HCT116 (cell line): ENCODE data around the gene HMX1. TPM values are rescaled to one million over a fixed set of nuclear protein-coding genes. Genes with fewer than 3 reads are reported as not detected.

ENCODE experiments used
- ATAC-seq: fragments of 200-7000 bp; cut with Tn5 transposase; 2 replicates; pipeline ENCODE4 v1.9.1; 2020; ENCODE audit warnings: mild to moderate bottlenecking, moderate library complexity
- BruUV-seq: library from RNA; stranded (reverse); fragments of 400-500 nt; replicated peaks from 2 replicates; lab custom pipeline; 2021; lab: Mats Ljungman, UMichigan
- CTCF ChIA-PET: fragments of 300-600 bp; sonication (Branson Sonifier 250); formaldehyde crosslinking; loops from one replicate; lab custom pipeline; 2021; ENCODE audit warnings: antibody characterized with exemption; lab: Charles Lee
- POLR2A ChIA-PET: fragments of 300-600, 350-600 bp; sonication (Branson Sonifier 250); formaldehyde crosslinking; loops from one replicate; lab custom pipeline; 2021; ENCODE audit warnings: antibody characterized with exemption; lab: Charles Lee
- RAD21 ChIA-PET, 2 experiments: fragments of 300-600 bp; sonication (Branson Sonifier 250); formaldehyde crosslinking; loops; one replicate each; lab custom pipeline; 2023; ENCODE audit warnings: low total read pairs in 2 of 2; ENCODE audit not compliant: uncharacterized antibody in 2 of 2, unreplicated experiment in 2 of 2, low non-redundant PET in 1 of 2; lab: Charles Lee
- DNase-seq: peaks from one replicate; pipeline ENCODE4 v3.0.0-alpha.2; 2010; ENCODE audit warnings: low read depth, low spot score
- H2AFZ ChIP-seq: fragments of 200-600 bp; shearing (Covaris generic), sonication (generic); 2 replicates; pipeline ENCODE4 v1.6.1; 2017; ENCODE audit warnings: low read depth, mixed run types, mixed read lengths, antibody characterized with exemption, low read length; ENCODE audit not compliant: poor library complexity, severe bottlenecking
- H3K27ac ChIP-seq: 2 replicates; pipeline ENCODE4 v1.5.1; 2012; ENCODE audit warnings: low read depth, low read length
- H3K27me3 ChIP-seq: fragments of 200-600 bp; sonication (generic); 2 replicates; pipeline ENCODE4 v1.6.1; 2016; ENCODE audit warnings: mixed run types, low read length, mixed read lengths; ENCODE audit not compliant: insufficient read depth
- H3K36me3 ChIP-seq, 2 experiments: fragments of 200-500 bp in 1 of 2; fragments of 200-600 bp in 1 of 2; sonication (Bioruptor generic) in 1 of 2; sonication (generic) in 1 of 2; 2 replicates each; pipeline versions ENCODE4 v1.5.1 to v1.6.1; 2014 to 2016; ENCODE audit warnings: low read length in 2 of 2, inconsistent platforms in 1 of 2, mixed read lengths in 1 of 2, mixed run types in 1 of 2; ENCODE audit not compliant: insufficient read depth in 2 of 2, control insufficient read depth in 1 of 2
- H3K4me1 ChIP-seq, 2 experiments: fragments of 200-600 bp in 1 of 2; sonication (generic) in 1 of 2; 2 replicates each; pipeline versions ENCODE4 v1.5.1 to v1.6.1; 2012 to 2017; ENCODE audit warnings: low read length in 2 of 2, inconsistent platforms in 1 of 2, mild to moderate bottlenecking in 1 of 2, mixed read lengths in 1 of 2, mixed run types in 1 of 2, moderate library complexity in 1 of 2; ENCODE audit not compliant: insufficient read depth in 2 of 2, control insufficient read depth in 1 of 2
- H3K4me2 ChIP-seq: fragments of 200-600 bp; sonication (generic); 2 replicates; pipeline ENCODE4 v1.6.1; 2017; ENCODE audit warnings: mixed run types, low read length, mixed read lengths
- H3K4me3 ChIP-seq, 2 experiments: fragments of 200-600 bp in 1 of 2; sonication (generic) in 1 of 2; replicated peaks in 1 of 2; 2 replicates each; pipeline ENCODE4 v1.5.1; 2011 to 2016; ENCODE audit warnings: low read length in 2 of 2, control low read depth in 1 of 2, low read depth in 1 of 2, mild to moderate bottlenecking in 1 of 2, mixed read lengths in 1 of 2, mixed run types in 1 of 2
- H3K79me2 ChIP-seq: fragments of 200-600 bp; sonication (generic); 2 replicates; pipeline ENCODE4 v1.6.1; 2017; ENCODE audit warnings: mild to moderate bottlenecking, mixed run types, low read length, moderate library complexity, mixed read lengths; ENCODE audit not compliant: insufficient read depth
- H3K9ac ChIP-seq: fragments of 200-600 bp; sonication (generic); 2 replicates; pipeline ENCODE4 v1.6.1; 2016; ENCODE audit warnings: low read length, mixed read lengths
- H3K9me2 ChIP-seq: fragments of 200-600 bp; sonication (generic), shearing (Covaris generic); 2 replicates; pipeline ENCODE4 v1.6.1; 2017; ENCODE audit warnings: mixed run types, mild to moderate bottlenecking, moderate library complexity; ENCODE audit not compliant: insufficient read depth
- H3K9me3 ChIP-seq, 2 experiments: fragments of 200-500 bp in 1 of 2; fragments of 200-600 bp in 1 of 2; sonication (Bioruptor generic) in 1 of 2; sonication (generic) in 1 of 2; 2 replicates each; pipeline ENCODE4 v1.6.1; 2014 to 2017; ENCODE audit warnings: low read length in 2 of 2, mixed read lengths in 2 of 2, inconsistent platforms in 1 of 2, low read depth in 1 of 2, mild to moderate bottlenecking in 1 of 2, mixed run types in 1 of 2, moderate library complexity in 1 of 2; ENCODE audit not compliant: control insufficient read depth in 1 of 2, insufficient read depth in 1 of 2
- H4K20me1 ChIP-seq: fragments of 200-600 bp; sonication (generic), shearing (Covaris generic); 2 replicates; pipeline ENCODE4 v1.6.1; 2017; ENCODE audit warnings: mixed run types, mild to moderate bottlenecking, moderate library complexity; ENCODE audit not compliant: insufficient read depth
- EZH2phosphoT487 ChIP-seq: fragments of 200-600 bp; IDR thresholded peaks from 2 replicates; pipeline ENCODE4 v1.6.1; 2018; ENCODE audit warnings: antibody characterized with exemption, borderline replicate concordance
- JUND ChIP-seq: IDR thresholded peaks from 2 replicates; pipeline ENCODE4 v1.6.1; 2012
- POLR2A ChIP-seq: IDR thresholded peaks from 2 replicates; pipeline ENCODE4 v1.7.0; 2011; ENCODE audit warnings: borderline replicate concordance; ENCODE audit not compliant: insufficient read depth, insufficient read length; ENCODE audit errors: extremely low read depth
- SIN3A ChIP-seq: IDR thresholded peaks from 2 replicates; pipeline ENCODE4 v1.6.1; 2012; ENCODE audit warnings: low read depth
- ZNF274 ChIP-seq: fragments of 200-500 bp; sonication (Bioruptor generic); IDR thresholded peaks from 2 replicates; pipeline ENCODE4 v1.6.1; 2014; ENCODE audit warnings: mild to moderate bottlenecking, low read depth, low read length, inconsistent platforms
- intact Hi-C: fragments of 100-400 bp; cut with micrococcal nuclease; formaldehyde crosslinking; loops from 2 replicates; pipeline ENCODE4 v1.10.0; 2022
- total RNA-seq: library from RNA; stranded (reverse); gene quantifications from one replicate; pipeline ENCODE4 v1.2.1, GENCODE V29; 2021; ENCODE audit not compliant: unreplicated experiment
- TF ChIP-seq, protein P1 (sequence below), 3 experiments: fragments of 200-600 bp in 1 of 3; sonication (generic) in 1 of 3; IDR thresholded peaks in 2 of 3; conservative IDR thresholded peaks in 1 of 3; 2 replicates each; pipeline ENCODE4 v1.5.1; 2012 to 2017; ENCODE audit warnings: low read depth in 2 of 3, low read length in 2 of 3, antibody characterized with exemption in 1 of 3, borderline replicate concordance in 1 of 3, control low read depth in 1 of 3, mild to moderate bottlenecking in 1 of 3, mixed read lengths in 1 of 3, mixed run types in 1 of 3, moderate library complexity in 1 of 3; ENCODE audit not compliant: insufficient read depth in 1 of 3
- TF ChIP-seq, protein P2 (sequence below): IDR thresholded peaks from 2 replicates; pipeline ENCODE4 v1.6.1; 2012
- TF ChIP-seq, protein P3 (sequence below): IDR thresholded peaks from 2 replicates; pipeline ENCODE4 v1.6.1; 2011; ENCODE audit warnings: mild to moderate bottlenecking, low read length, moderate library complexity; ENCODE audit not compliant: insufficient replicate concordance; ENCODE audit errors: extremely low read depth

The HMX1 gene
- total RNA-seq, 1 experiment from 2014 or later = 0.39 TPM

DNA sequence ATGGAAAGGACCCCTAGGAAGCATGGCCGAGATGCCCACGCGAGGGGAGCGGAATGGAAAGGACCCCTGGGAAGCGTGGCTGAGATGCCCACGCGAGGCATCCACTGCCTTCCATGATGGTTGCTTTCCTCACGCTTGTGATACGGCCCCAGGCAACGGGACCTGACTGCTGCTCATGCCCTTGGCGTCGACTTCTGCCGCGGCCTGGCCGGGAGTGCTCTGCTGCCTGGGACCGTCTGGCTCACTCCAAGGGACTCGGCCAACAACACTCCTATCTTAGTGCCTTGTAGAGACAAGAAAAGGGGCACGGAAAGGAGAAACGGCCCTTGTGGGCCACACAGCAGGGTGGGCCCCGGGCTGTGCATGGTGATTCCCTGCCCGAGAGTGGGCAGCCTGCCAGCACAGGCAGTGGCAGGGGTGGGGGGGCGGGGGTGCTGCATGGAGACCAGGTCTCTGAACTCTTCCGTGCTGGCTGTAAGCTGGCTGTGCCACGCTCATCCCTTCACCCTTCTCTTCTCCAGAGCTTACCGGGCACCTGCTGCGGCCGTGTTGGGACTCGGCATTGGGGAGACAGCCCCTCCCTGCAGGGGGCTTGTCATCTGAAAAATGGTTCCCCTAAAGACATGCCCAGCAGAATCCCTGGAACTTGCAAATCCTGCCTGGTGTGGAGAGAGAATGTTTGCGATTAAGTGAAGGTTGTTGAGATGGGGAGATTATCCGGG, 38.6 kb upstream of the HMX1 start:
- DNase-seq = no peak
- H3K4me3 ChIP-seq = no peak overlapping the region
- ChIA-PET POLR2A (no interaction called here), CTCF (interaction anchor here (1.6 kb wide), 1 partner anchor 222 kb away, joined by 3 read pairs; no protein-coding TSS in a partner anchor), RAD21 (no interaction called here)
- H2AFZ ChIP-seq = no peak overlapping the region
- no peaks in the 10 kb centered on the region for H4K20me1 ChIP-seq
- no peaks in the 10 kb centered on the region for H3K79me2 ChIP-seq
- H3K9me3 ChIP-seq = no peaks in the 10 kb centered on the region
- no peak overlapping the region for H3K4me2 ChIP-seq
- no peaks in the 10 kb centered on the region for H3K9me2 ChIP-seq
- no peaks in the 10 kb centered on the region for H3K36me3 ChIP-seq
- no peak overlapping the region for H3K9ac ChIP-seq
- peaks cover 3 to 4% of the 10 kb centered on the region in 2 experiments; a peak in 2 of 4 replicates for H3K4me1 ChIP-seq
- H3K27me3 ChIP-seq = no peaks in the 10 kb centered on the region
- BruUV-seq = no TSS peak
- intact Hi-C loops = loop anchor here (10.0 kb wide), 1 partner anchor 445 kb away; no protein-coding TSS in a partner anchor
- TF ChIP-seq, protein P1, sequence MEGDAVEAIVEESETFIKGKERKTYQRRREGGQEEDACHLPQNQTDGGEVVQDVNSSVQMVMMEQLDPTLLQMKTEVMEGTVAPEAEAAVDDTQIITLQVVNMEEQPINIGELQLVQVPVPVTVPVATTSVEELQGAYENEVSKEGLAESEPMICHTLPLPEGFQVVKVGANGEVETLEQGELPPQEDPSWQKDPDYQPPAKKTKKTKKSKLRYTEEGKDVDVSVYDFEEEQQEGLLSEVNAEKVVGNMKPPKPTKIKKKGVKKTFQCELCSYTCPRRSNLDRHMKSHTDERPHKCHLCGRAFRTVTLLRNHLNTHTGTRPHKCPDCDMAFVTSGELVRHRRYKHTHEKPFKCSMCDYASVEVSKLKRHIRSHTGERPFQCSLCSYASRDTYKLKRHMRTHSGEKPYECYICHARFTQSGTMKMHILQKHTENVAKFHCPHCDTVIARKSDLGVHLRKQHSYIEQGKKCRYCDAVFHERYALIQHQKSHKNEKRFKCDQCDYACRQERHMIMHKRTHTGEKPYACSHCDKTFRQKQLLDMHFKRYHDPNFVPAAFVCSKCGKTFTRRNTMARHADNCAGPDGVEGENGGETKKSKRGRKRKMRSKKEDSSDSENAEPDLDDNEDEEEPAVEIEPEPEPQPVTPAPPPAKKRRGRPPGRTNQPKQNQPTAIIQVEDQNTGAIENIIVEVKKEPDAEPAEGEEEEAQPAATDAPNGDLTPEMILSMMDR (IDR thresholded peaks at IDR 0.05 in 2 of 3, conservative IDR thresholded peaks at IDR 0.05 in 1 of 3; ENCODE audit: borderline replicate concordance in 1 of 3, insufficient read depth in 1 of 3, low read depth in 2 of 3, low read length in 2 of 3) = no peak
- TF ChIP-seq, protein P2, sequence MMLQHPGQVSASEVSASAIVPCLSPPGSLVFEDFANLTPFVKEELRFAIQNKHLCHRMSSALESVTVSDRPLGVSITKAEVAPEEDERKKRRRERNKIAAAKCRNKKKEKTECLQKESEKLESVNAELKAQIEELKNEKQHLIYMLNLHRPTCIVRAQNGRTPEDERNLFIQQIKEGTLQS = no peak
- TF ChIP-seq ZNF274 (no peak), JUND (no peak), POLR2A (no peak), SIN3A (no peak), EZH2phosphoT487 (no peak)
- TF ChIP-seq, protein P3, sequence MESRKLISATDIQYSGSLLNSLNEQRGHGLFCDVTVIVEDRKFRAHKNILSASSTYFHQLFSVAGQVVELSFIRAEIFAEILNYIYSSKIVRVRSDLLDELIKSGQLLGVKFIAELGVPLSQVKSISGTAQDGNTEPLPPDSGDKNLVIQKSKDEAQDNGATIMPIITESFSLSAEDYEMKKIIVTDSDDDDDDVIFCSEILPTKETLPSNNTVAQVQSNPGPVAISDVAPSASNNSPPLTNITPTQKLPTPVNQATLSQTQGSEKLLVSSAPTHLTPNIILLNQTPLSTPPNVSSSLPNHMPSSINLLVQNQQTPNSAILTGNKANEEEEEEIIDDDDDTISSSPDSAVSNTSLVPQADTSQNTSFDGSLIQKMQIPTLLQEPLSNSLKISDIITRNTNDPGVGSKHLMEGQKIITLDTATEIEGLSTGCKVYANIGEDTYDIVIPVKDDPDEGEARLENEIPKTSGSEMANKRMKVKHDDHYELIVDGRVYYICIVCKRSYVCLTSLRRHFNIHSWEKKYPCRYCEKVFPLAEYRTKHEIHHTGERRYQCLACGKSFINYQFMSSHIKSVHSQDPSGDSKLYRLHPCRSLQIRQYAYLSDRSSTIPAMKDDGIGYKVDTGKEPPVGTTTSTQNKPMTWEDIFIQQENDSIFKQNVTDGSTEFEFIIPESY = no peak
- TF ChIP-seq, all 23 proteins: peak for 0
- H3K27ac ChIP-seq = no peak overlapping the region
- ATAC-seq = no peak
